Measurements from ENCODE around the gene CFAP74.

CFAP74 gene

DNA sequence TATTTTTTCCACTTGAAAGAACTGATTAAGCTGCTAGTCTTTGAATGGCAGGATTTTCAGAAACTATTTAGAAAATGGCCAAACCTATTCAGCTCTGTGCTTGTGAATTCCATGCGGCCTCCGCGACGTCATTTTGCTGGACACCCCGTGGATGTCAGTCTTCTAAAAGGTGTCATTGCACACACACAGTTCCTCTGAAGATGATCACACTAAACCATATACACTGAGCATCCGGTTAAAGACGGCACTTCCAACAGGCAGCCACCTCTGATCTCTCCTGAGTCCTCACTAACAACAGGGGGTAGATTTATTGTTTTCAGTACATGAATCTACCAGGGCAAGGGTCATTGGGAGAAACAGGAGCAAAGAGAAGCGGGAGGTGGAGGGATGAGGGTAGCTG, 9.1 kb downstream of the CFAP74 start:
- Histone ChIP-seq H3F3A (ENCODE audit: low read depth) (no peaks in the 10 kb centered on the region), H3K4me2 (ENCODE audit: low read depth, low read length, poor library complexity, severe bottlenecking) (no peak overlapping the region), H3K4me3 (ENCODE audit: low read length, poor library complexity, severe bottlenecking) (no peak overlapping the region), H4K20me1 (ENCODE audit: insufficient read depth, low read length, poor library complexity, severe bottlenecking) (no peaks in the 10 kb centered on the region), H3K4me1 (ENCODE audit: insufficient read depth, low read length, poor library complexity, severe bottlenecking) (no peaks in the 10 kb centered on the region), H3K9me3 (ENCODE audit: insufficient read depth, low read depth, low read length) (no peaks in the 10 kb centered on the region), H3K9ac (ENCODE audit: low read depth, low read length, poor library complexity, severe bottlenecking) (no peak overlapping the region), H3K27me3 (ENCODE audit: insufficient read depth, low read length, poor library complexity, severe bottlenecking) (no peaks in the 10 kb centered on the region), H3K36me3 (ENCODE audit: insufficient read depth, low read length) (no peaks in the 10 kb centered on the region), H3K79me2 (ENCODE audit: insufficient read depth, low read length) (no peaks in the 10 kb centered on the region), H2AFZ (ENCODE audit: low read length) (no peak overlapping the region), H3K9me2 (replicated peaks; ENCODE audit: low read depth, low read length) (no peaks in the 10 kb centered on the region)
- TF ChIP-seq, protein P1, sequence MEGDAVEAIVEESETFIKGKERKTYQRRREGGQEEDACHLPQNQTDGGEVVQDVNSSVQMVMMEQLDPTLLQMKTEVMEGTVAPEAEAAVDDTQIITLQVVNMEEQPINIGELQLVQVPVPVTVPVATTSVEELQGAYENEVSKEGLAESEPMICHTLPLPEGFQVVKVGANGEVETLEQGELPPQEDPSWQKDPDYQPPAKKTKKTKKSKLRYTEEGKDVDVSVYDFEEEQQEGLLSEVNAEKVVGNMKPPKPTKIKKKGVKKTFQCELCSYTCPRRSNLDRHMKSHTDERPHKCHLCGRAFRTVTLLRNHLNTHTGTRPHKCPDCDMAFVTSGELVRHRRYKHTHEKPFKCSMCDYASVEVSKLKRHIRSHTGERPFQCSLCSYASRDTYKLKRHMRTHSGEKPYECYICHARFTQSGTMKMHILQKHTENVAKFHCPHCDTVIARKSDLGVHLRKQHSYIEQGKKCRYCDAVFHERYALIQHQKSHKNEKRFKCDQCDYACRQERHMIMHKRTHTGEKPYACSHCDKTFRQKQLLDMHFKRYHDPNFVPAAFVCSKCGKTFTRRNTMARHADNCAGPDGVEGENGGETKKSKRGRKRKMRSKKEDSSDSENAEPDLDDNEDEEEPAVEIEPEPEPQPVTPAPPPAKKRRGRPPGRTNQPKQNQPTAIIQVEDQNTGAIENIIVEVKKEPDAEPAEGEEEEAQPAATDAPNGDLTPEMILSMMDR (conservative IDR thresholded peaks at IDR 0.05; ENCODE audit: low read length): no peak
- no peak for TF ChIP-seq EZH2phosphoT487 (IDR thresholded peaks at IDR 0.05; ENCODE audit: borderline replicate concordance)

DNA sequence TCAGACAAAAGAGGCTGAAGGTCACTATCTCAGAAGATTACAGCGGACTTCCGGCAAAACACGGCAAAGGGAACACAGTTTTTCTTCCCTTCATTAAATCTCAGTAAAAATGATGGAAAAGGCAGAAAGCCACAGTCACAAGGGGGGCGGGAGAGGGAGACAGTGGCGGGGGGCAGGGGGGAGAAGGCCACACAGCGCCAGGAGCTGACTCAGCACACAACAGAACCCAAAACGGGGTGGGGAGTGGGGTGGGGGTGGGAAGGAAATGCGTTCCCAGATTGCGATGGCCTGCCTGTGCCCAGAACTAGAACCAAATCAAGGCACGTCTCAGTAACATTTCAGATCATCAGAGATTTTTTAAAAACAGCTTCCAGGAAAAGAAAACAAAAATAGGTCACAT, 13.4 kb downstream of the CFAP74 start:
- TF ChIP-seq EZH2phosphoT487 (IDR thresholded peaks at IDR 0.05; ENCODE audit: borderline replicate concordance): no peak
- TF ChIP-seq, protein P1 (conservative IDR thresholded peaks at IDR 0.05; ENCODE audit: low read length): no peak
- no peaks in the 10 kb centered on the region for H3K36me3 ChIP-seq (ENCODE audit: insufficient read depth, low read length)
- no peaks in the 10 kb centered on the region for H3F3A ChIP-seq (ENCODE audit: low read depth)
- no peak overlapping the region for H3K4me3 ChIP-seq (ENCODE audit: low read length, poor library complexity, severe bottlenecking)
- H3K4me2 ChIP-seq (ENCODE audit: low read depth, low read length, poor library complexity, severe bottlenecking): no peak overlapping the region
- H2AFZ ChIP-seq (ENCODE audit: low read length): no peak overlapping the region
- H3K9me3 ChIP-seq (ENCODE audit: insufficient read depth, low read depth, low read length): no peaks in the 10 kb centered on the region
- H3K27me3 ChIP-seq (ENCODE audit: insufficient read depth, low read length, poor library complexity, severe bottlenecking): no peaks in the 10 kb centered on the region
- H3K4me1 ChIP-seq (ENCODE audit: insufficient read depth, low read length, poor library complexity, severe bottlenecking): no peaks in the 10 kb centered on the region
- H3K9ac ChIP-seq (ENCODE audit: low read depth, low read length, poor library complexity, severe bottlenecking): no peak overlapping the region
- no peaks in the 10 kb centered on the region for H4K20me1 ChIP-seq (ENCODE audit: insufficient read depth, low read length, poor library complexity, severe bottlenecking)
- no peaks in the 10 kb centered on the region for H3K9me2 ChIP-seq (replicated peaks; ENCODE audit: low read depth, low read length)
- no peaks in the 10 kb centered on the region for H3K79me2 ChIP-seq (ENCODE audit: insufficient read depth, low read length)

DNA sequence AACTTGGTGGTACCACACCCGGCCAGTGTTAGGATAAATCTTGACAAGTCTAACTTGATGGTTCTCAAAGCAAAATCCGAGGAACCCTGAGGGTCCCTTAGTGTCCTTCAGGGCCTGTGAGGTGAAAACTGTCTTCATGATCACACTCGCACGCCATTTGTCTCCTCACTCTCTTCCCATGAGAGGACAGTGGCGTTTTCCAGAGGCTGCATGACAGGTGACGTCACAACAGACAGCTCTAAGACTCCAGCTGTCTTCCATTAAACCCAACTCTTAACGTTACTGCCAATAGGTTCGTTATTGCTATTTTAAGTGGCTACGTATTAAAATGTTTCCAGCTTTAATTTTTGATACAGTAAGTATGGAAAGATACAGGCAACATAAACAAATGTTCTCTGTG, 13.8 kb downstream of the CFAP74 start:
- no peak for TF ChIP-seq EZH2phosphoT487 (IDR thresholded peaks at IDR 0.05; ENCODE audit: borderline replicate concordance)
- TF ChIP-seq, protein P1 (conservative IDR thresholded peaks at IDR 0.05; ENCODE audit: low read length): no peak
- no peaks in the 10 kb centered on the region for H3K79me2 ChIP-seq (ENCODE audit: insufficient read depth, low read length)
- no peaks in the 10 kb centered on the region for H3K9me3 ChIP-seq (ENCODE audit: insufficient read depth, low read depth, low read length)
- no peaks in the 10 kb centered on the region for H3K27me3 ChIP-seq (ENCODE audit: insufficient read depth, low read length, poor library complexity, severe bottlenecking)
- no peaks in the 10 kb centered on the region for H3K4me1 ChIP-seq (ENCODE audit: insufficient read depth, low read length, poor library complexity, severe bottlenecking)
- no peak overlapping the region for H3K4me2 ChIP-seq (ENCODE audit: low read depth, low read length, poor library complexity, severe bottlenecking)
- no peaks in the 10 kb centered on the region for H4K20me1 ChIP-seq (ENCODE audit: insufficient read depth, low read length, poor library complexity, severe bottlenecking)
- no peak overlapping the region for H2AFZ ChIP-seq (ENCODE audit: low read length)
- H3K9me2 ChIP-seq (replicated peaks; ENCODE audit: low read depth, low read length): no peaks in the 10 kb centered on the region
- H3F3A ChIP-seq (ENCODE audit: low read depth): no peaks in the 10 kb centered on the region
- no peaks in the 10 kb centered on the region for H3K36me3 ChIP-seq (ENCODE audit: insufficient read depth, low read length)
- H3K9ac ChIP-seq (ENCODE audit: low read depth, low read length, poor library complexity, severe bottlenecking): no peak overlapping the region
- H3K4me3 ChIP-seq (ENCODE audit: low read length, poor library complexity, severe bottlenecking): no peak overlapping the region
